HEK293 (cell line): Measurements from ENCODE around the gene MAD2L2.

Experiments used
- CTCF ChIA-PET: fragments of 350-600 bp; formaldehyde crosslinking; extraction: SDS; loops from one replicate; lab custom pipeline; 2021; ENCODE audit warnings: antibody characterized with exemption; lab: Yijun Ruan, JAX
- POLR2A ChIA-PET: fragments of 300-600 bp; formaldehyde crosslinking; extraction: SDS; loops from one replicate; lab custom pipeline; 2020; ENCODE audit warnings: antibody characterized with exemption, inconsistent platforms; lab: Yijun Ruan, JAX
- H3K27ac ChIP-seq: fragments of 200-500 bp; sonication (Bioruptor generic); 2 replicates; pipeline ENCODE4 v1.5.1; 2014; ENCODE audit warnings: low read depth, low read length, control low read depth, inconsistent platforms; ENCODE audit errors: extremely low read depth
- H3K36me3 ChIP-seq, 2 experiments: fragments of 200-500 bp in 1 of 2; sonication (Bioruptor generic) in 1 of 2; 1 replicate in 1 of 2; 2 replicates in 1 of 2; pipeline ENCODE4 v1.5.1; 2014 to 2017; ENCODE audit warnings: inconsistent platforms in 2 of 2, low read length in 2 of 2; ENCODE audit not compliant: control insufficient read depth in 2 of 2, insufficient read depth in 1 of 2
- H3K4me1 ChIP-seq: fragments of 200-500 bp; sonication (Bioruptor generic); 2 replicates; pipeline ENCODE4 v1.5.1; 2014; ENCODE audit warnings: mild to moderate bottlenecking, low read length, inconsistent platforms; ENCODE audit not compliant: control insufficient read depth, insufficient read depth
- H3K4me3 ChIP-seq: 2 replicates; pipeline ENCODE4 v1.5.1; 2011; ENCODE audit warnings: low read depth, mild to moderate bottlenecking, control low read depth, low read length, moderate library complexity
- H3K9me3 ChIP-seq: fragments of 200-500 bp; sonication (Bioruptor generic); 2 replicates; pipeline ENCODE4 v1.5.1; 2014; ENCODE audit warnings: low read depth, low read length, inconsistent platforms; ENCODE audit not compliant: control insufficient read depth, insufficient read depth
- EGR2 ChIP-seq: fragments of 450-650 bp; formaldehyde crosslinking; IDR thresholded peaks from 2 replicates; pipeline ENCODE4 v1.5.1; 2016; ENCODE audit warnings: low read depth, missing biosample characterization, missing genetic modification characterization
- GLI4 ChIP-seq: fragments of 450-650 bp; formaldehyde crosslinking; IDR thresholded peaks from 2 replicates; pipeline ENCODE4 v1.5.1; 2016; ENCODE audit warnings: missing biosample characterization, missing genetic modification characterization
- HOXD13 ChIP-seq: sonication (generic); formaldehyde crosslinking; IDR thresholded peaks from 2 replicates; pipeline ENCODE4 v1.8.0; 2022; ENCODE audit warnings: missing genetic modification reagents, borderline replicate concordance
- MEIS1 ChIP-seq: sonication (generic); formaldehyde crosslinking; IDR thresholded peaks from 2 replicates; pipeline ENCODE4 v1.8.1; 2022; ENCODE audit warnings: missing genetic modification reagents, mild to moderate bottlenecking, borderline replicate concordance
- SALL2 ChIP-seq: fragments of 450-650 bp; formaldehyde crosslinking; IDR thresholded peaks from 2 replicates; pipeline ENCODE4 v1.5.0; 2017; ENCODE audit warnings: missing biosample characterization, mild to moderate bottlenecking, missing genetic modification characterization, borderline replicate concordance
- ZFHX2 ChIP-seq: fragments of 450-650 bp; formaldehyde crosslinking; conservative IDR thresholded peaks from 2 replicates; pipeline ENCODE4 v1.5.1; 2016; ENCODE audit warnings: missing biosample characterization, missing genetic modification characterization
- ZNF114 ChIP-seq: fragments of 450-650 bp; formaldehyde crosslinking; IDR thresholded peaks from 2 replicates; pipeline ENCODE4 v1.5.0; 2017; ENCODE audit warnings: missing biosample characterization, missing genetic modification characterization
- ZNF16 ChIP-seq: fragments of 450-650 bp; formaldehyde crosslinking; IDR thresholded peaks from 2 replicates; pipeline ENCODE4 v1.5.1; 2016; ENCODE audit warnings: low read depth, missing biosample characterization, missing genetic modification characterization
- ZNF174 ChIP-seq: fragments of 450-650 bp; formaldehyde crosslinking; IDR thresholded peaks from 2 replicates; pipeline ENCODE4 v1.5.0; 2017; ENCODE audit warnings: missing biosample characterization, mild to moderate bottlenecking, missing genetic modification characterization
- ZNF202 ChIP-seq: fragments of 450-650 bp; formaldehyde crosslinking; IDR thresholded peaks from 2 replicates; pipeline ENCODE4 v1.5.1; 2016; ENCODE audit warnings: missing biosample characterization, missing genetic modification characterization, borderline replicate concordance
- ZNF221 ChIP-seq: fragments of 450-650 bp; formaldehyde crosslinking; IDR thresholded peaks from 2 replicates; pipeline ENCODE4 v1.5.1; 2017; ENCODE audit warnings: missing biosample characterization, missing genetic modification characterization, borderline replicate concordance
- ZNF24 ChIP-seq: fragments of 450-650 bp; formaldehyde crosslinking; IDR thresholded peaks from 2 replicates; pipeline ENCODE4 v1.5.1; 2016; ENCODE audit warnings: missing biosample characterization, missing genetic modification characterization
- ZNF280C ChIP-seq: fragments of 450-650 bp; formaldehyde crosslinking; IDR thresholded peaks from 2 replicates; pipeline ENCODE4 v1.5.1; 2016; ENCODE audit warnings: missing biosample characterization, missing genetic modification characterization
- ZNF488 ChIP-seq: fragments of 450-650 bp; formaldehyde crosslinking; IDR thresholded peaks from 2 replicates; pipeline ENCODE4 v1.5.1; 2016; ENCODE audit warnings: missing biosample characterization, missing genetic modification characterization
- ZNF555 ChIP-seq: fragments of 450-650 bp; formaldehyde crosslinking; conservative IDR thresholded peaks from 2 replicates; pipeline ENCODE4 v1.5.1; 2017; ENCODE audit warnings: missing biosample characterization, mild to moderate bottlenecking, missing genetic modification characterization, inconsistent platforms
- ZNF560 ChIP-seq: fragments of 450-650 bp; formaldehyde crosslinking; IDR thresholded peaks from 2 replicates; pipeline ENCODE4 v1.5.1; 2017; ENCODE audit warnings: missing biosample characterization, missing genetic modification characterization, borderline replicate concordance
- ZNF571 ChIP-seq: fragments of 450-650 bp; formaldehyde crosslinking; IDR thresholded peaks from 2 replicates; pipeline ENCODE4 v1.5.0; 2017; ENCODE audit warnings: missing biosample characterization, missing genetic modification characterization
- ZNF596 ChIP-seq: fragments of 450-650 bp; IDR thresholded peaks from 2 replicates; pipeline ENCODE4 v1.5.0; 2018; ENCODE audit warnings: missing biosample characterization, mild to moderate bottlenecking, missing genetic modification characterization, moderate library complexity
- ZNF600 ChIP-seq: fragments of 450-650 bp; formaldehyde crosslinking; IDR thresholded peaks from 2 replicates; pipeline ENCODE4 v1.5.1; 2016; ENCODE audit warnings: missing biosample characterization, missing genetic modification characterization
- ZNF621 ChIP-seq: fragments of 450-650 bp; formaldehyde crosslinking; IDR thresholded peaks from 2 replicates; pipeline ENCODE4 v1.5.1; 2017; ENCODE audit warnings: missing biosample characterization, missing genetic modification characterization
- ZNF660 ChIP-seq: fragments of 450-650 bp; IDR thresholded peaks from 2 replicates; pipeline ENCODE4 v1.5.1; 2018; ENCODE audit warnings: missing biosample characterization, mild to moderate bottlenecking, missing genetic modification characterization
- ZNF747 ChIP-seq: fragments of 450-650 bp; formaldehyde crosslinking; IDR thresholded peaks from 2 replicates; pipeline ENCODE4 v1.5.1; 2016; ENCODE audit warnings: missing biosample characterization, missing genetic modification characterization
- ZNF777 ChIP-seq: fragments of 450-650 bp; formaldehyde crosslinking; IDR thresholded peaks from 2 replicates; pipeline ENCODE4 v1.5.1; 2017; ENCODE audit warnings: missing biosample characterization, missing genetic modification characterization, borderline replicate concordance
- ZNF785 ChIP-seq: fragments of 450-650 bp; formaldehyde crosslinking; IDR thresholded peaks from 2 replicates; pipeline ENCODE4 v1.5.1; 2016; ENCODE audit warnings: missing biosample characterization, missing genetic modification characterization
- ZNF791 ChIP-seq: fragments of 450-650 bp; formaldehyde crosslinking; IDR thresholded peaks from 2 replicates; pipeline ENCODE4 v1.5.1; 2016; ENCODE audit warnings: missing biosample characterization, missing genetic modification characterization
- ZSCAN4 ChIP-seq: fragments of 450-650 bp; formaldehyde crosslinking; IDR thresholded peaks from 2 replicates; pipeline ENCODE4 v1.5.1; 2017; ENCODE audit warnings: missing biosample characterization, missing genetic modification characterization

MAD2L2 gene

GRCh38 chr1:11704194-11704529, 23.2 kb upstream of the MAD2L2 start:
- no peaks in the 10 kb centered on the region for H3K36me3 ChIP-seq
- H3K4me3 ChIP-seq, result no peak overlapping the region
- TF ChIP-seq ZNF555 (tag by site-specific recombination), result no peak
- no peak for TF ChIP-seq ZNF24
- TF ChIP-seq HOXD13, result no peak
- TF ChIP-seq ZNF280C (tag by site-specific recombination), result no peak
- H3K9me3 ChIP-seq, result no peaks in the 10 kb centered on the region
- ChIA-PET POLR2A (no interaction called here), CTCF (interaction anchor here (1.2 to 1.4 kb wide), 2 partner anchors 16 to 18 kb away, joined by 4 to 9 read pairs; no protein-coding TSS in a partner anchor)
- H3K27ac ChIP-seq, result no peak overlapping the region
- H3K4me1 ChIP-seq, result peaks cover 4% of the 10 kb centered on the region; the same call in 1 of the 2 replicates

- peaks cover 4% of the 10 kb centered on the region; the same call in 1 of the 2 replicates for H3K4me1 ChIP-seq
- TF ChIP-seq ZNF600 (tag by site-specific recombination) (peak; percentile 74), ZNF560 (no peak), EGR2 (tag by site-specific recombination) (0 out of 2 replicates have a peak, but pooled peaks have one; percentile 55), ZNF16 (tag by site-specific recombination) (peak; percentile 66; the same call in 1 of the 2 replicates)
- no peak overlapping the region for H3K4me3 ChIP-seq
- H3K36me3 ChIP-seq, result no peaks in the 10 kb centered on the region
- POLR2A ChIA-PET, result no interaction called here
- H3K27ac ChIP-seq, result no peak overlapping the region
- no peaks in the 10 kb centered on the region for H3K9me3 ChIP-seq
- CTCF ChIA-PET, result interaction anchor here (0.6 kb wide), 1 partner anchor 15 kb away, joined by 3 read pairs; no protein-coding TSS in a partner anchor
These were observed 22.6 kb upstream of the MAD2L2 start for GRCh38 chr1:11703357-11704193.

- Histone ChIP-seq H3K4me3 (no peak overlapping the region), H3K27ac (no peak overlapping the region), H3K4me1 (0 out of 2 replicates have a peak, but pooled peaks cover under 1% of the 10 kb centered on the region), H3K9me3 (no peaks in the 10 kb centered on the region), H3K36me3 (no peaks in the 10 kb centered on the region)
- ChIA-PET CTCF (no interaction called here), POLR2A (no interaction called here)
- no peak for TF ChIP-seq ZNF202 (tag by site-specific recombination)
- TF ChIP-seq SALL2, result 0 out of 2 replicates have a peak, but pooled peaks have one; percentile 33
- no peak for TF ChIP-seq ZNF571 (tag by site-specific recombination)
- TF ChIP-seq ZNF660 (tag by site-specific recombination), result no peak
- no peak for TF ChIP-seq ZNF560
- TF ChIP-seq GLI4 (tag by site-specific recombination), result no peak
- no peak for TF ChIP-seq ZNF747 (tag by site-specific recombination)
- TF ChIP-seq ZNF621 (tag by site-specific recombination), result no peak
- no peak for TF ChIP-seq ZNF174
- 0 out of 2 replicates have a peak, but pooled peaks have one; percentile 39 for TF ChIP-seq ZNF488
- TF ChIP-seq MEIS1 (CRISPR knock-in tag), result no peak
- TF ChIP-seq ZNF785 (tag by site-specific recombination), result peak; percentile 76; the same call in 1 of the 2 replicates
- no peak for TF ChIP-seq ZNF596 (tag by site-specific recombination)
- no peak for TF ChIP-seq ZNF777 (tag by site-specific recombination)
- TF ChIP-seq ZNF221, result no peak
- TF ChIP-seq ZSCAN4 (tag by site-specific recombination), result peak; percentile 65
- peak; percentile 99 for TF ChIP-seq ZFHX2
- no peak for TF ChIP-seq ZNF791 (tag by site-specific recombination)
- 0 out of 2 replicates have a peak, but pooled peaks have one; percentile 16 for TF ChIP-seq ZNF114
These were observed 21.2 kb upstream of the MAD2L2 start for GRCh38 chr1:11701981-11702803.
